Endothelial cell of umbilical vein (primary cell): ENCODE measurements around the gene NCAPG. TPM values are rescaled to one million over a fixed set of nuclear protein-coding genes. Genes with fewer than 3 reads are reported as not detected.

Source experiments
- BruUV-seq: library from RNA; stranded (reverse); fragments of 400-500 nt; replicated peaks from 2 replicates; lab custom pipeline; 2021; lab: Mats Ljungman, UMichigan
- CTCF ChIA-PET: fragments of 300-600, 350-600 bp; sonication (Branson Sonifier 250); formaldehyde crosslinking; loops from one replicate; lab custom pipeline; 2021; ENCODE audit warnings: antibody characterized with exemption, inconsistent platforms; lab: Charles Lee
- POLR2A ChIA-PET: fragments of 300-600, 350-600 bp; sonication (Branson Sonifier 250); formaldehyde crosslinking; loops from one replicate; lab custom pipeline; 2021; ENCODE audit warnings: antibody characterized with exemption, inconsistent platforms; lab: Charles Lee
- DNase-seq: peaks from one replicate; pipeline ENCODE4 v3.0.0-alpha.2; 2011; ENCODE audit warnings: low read depth, low spot score
- FAIRE-seq: peaks from 2 replicates; lab custom pipeline; 2011; peaks lifted over from hg19 to GRCh38; lab: Jason Lieb, UNC
- H2AFZ ChIP-seq: 2 replicates; pipeline ENCODE4 v1.6.0; 2012; ENCODE audit warnings: low read depth, low read length, control low read depth, inconsistent platforms
- H3K27ac ChIP-seq: 2 replicates; pipeline ENCODE4 v1.5.1; 2011; ENCODE audit warnings: low read depth, mild to moderate bottlenecking, control low read depth, low read length, moderate library complexity; ENCODE audit not compliant: insufficient read depth
- H3K27me3 ChIP-seq, 2 experiments: 2 replicates each; pipeline versions ENCODE4 v1.6.0 to v1.6.1; 2011; ENCODE audit warnings: low read length in 2 of 2, mixed read lengths in 1 of 2; ENCODE audit not compliant: control insufficient read depth in 2 of 2, insufficient read depth in 2 of 2
- H3K36me3 ChIP-seq, 2 experiments: 2 replicates in 1 of 2; 3 replicates in 1 of 2; pipeline ENCODE4 v1.5.1; 2011; ENCODE audit warnings: low read length in 2 of 2, mild to moderate bottlenecking in 1 of 2, moderate library complexity in 1 of 2; ENCODE audit not compliant: control insufficient read depth in 2 of 2, insufficient read depth in 2 of 2; ENCODE audit errors: extremely low read depth in 1 of 2
- H3K4me1 ChIP-seq: 3 replicates; pipeline ENCODE4 v1.5.1; 2011; ENCODE audit warnings: mild to moderate bottlenecking, low read length; ENCODE audit not compliant: control insufficient read depth, insufficient read depth; ENCODE audit errors: extremely low read depth
- H3K4me2 ChIP-seq: 2 replicates; pipeline ENCODE4 v1.6.1; 2011; ENCODE audit warnings: low read length, control low read depth, mixed read lengths; ENCODE audit not compliant: insufficient read depth
- H3K4me3 ChIP-seq, 3 experiments: fragments of 200-600 bp in 1 of 3; sonication (generic), shearing (Covaris generic) in 1 of 3; replicated peaks in 1 of 3; 2 replicates each; pipeline ENCODE4 v1.5.1; 2011 to 2016; ENCODE audit warnings: control low read depth in 3 of 3, low read length in 3 of 3, mild to moderate bottlenecking in 2 of 3, inconsistent platforms in 1 of 3, low read depth in 1 of 3, moderate library complexity in 1 of 3; ENCODE audit not compliant: insufficient read depth in 1 of 3
- H3K79me2 ChIP-seq: 2 replicates; pipeline ENCODE4 v1.6.0; 2012; ENCODE audit warnings: low read length, inconsistent platforms; ENCODE audit not compliant: control insufficient read depth, insufficient read depth
- H3K9ac ChIP-seq: replicated peaks from 2 replicates; pipeline ENCODE3; 2011; ENCODE audit warnings: low read length, control low read depth; ENCODE audit not compliant: insufficient read depth; ENCODE audit errors: extremely low read depth
- H3K9me1 ChIP-seq: replicated peaks from 3 replicates; pipeline ENCODE4 v1.6.0; 2011; ENCODE audit warnings: mild to moderate bottlenecking, low read length; ENCODE audit not compliant: control insufficient read depth, insufficient read depth; ENCODE audit errors: extremely low read depth
- H3K9me3 ChIP-seq: replicated peaks from 2 replicates; pipeline ENCODE4 v1.5.1; 2012; ENCODE audit warnings: low read length, inconsistent platforms; ENCODE audit not compliant: control insufficient read depth, insufficient read depth
- H4K20me1 ChIP-seq: replicated peaks from 2 replicates; pipeline ENCODE3; 2011; ENCODE audit warnings: mild to moderate bottlenecking, low read length; ENCODE audit not compliant: control insufficient read depth, insufficient read depth; ENCODE audit errors: extremely low read depth
- EZH2 ChIP-seq: IDR thresholded peaks from 2 replicates; pipeline ENCODE4 v1.6.1; 2012; ENCODE audit warnings: borderline replicate concordance, low read depth, mild to moderate bottlenecking, moderate library complexity, low read length, inconsistent platforms; ENCODE audit not compliant: severe bottlenecking
- FOS ChIP-seq: IDR thresholded peaks from 2 replicates; pipeline ENCODE4 v1.6.1; 2011; ENCODE audit warnings: mild to moderate bottlenecking, low read length, moderate library complexity, borderline replicate concordance; ENCODE audit not compliant: insufficient read depth
- GATA2 ChIP-seq: IDR thresholded peaks from 2 replicates; pipeline ENCODE4 v1.7.0; 2011; ENCODE audit warnings: low read depth, mild to moderate bottlenecking, moderate library complexity, mixed read lengths, low read length; ENCODE audit not compliant: insufficient read length, insufficient read depth
- JUN ChIP-seq: IDR thresholded peaks from 2 replicates; pipeline ENCODE4 v1.6.1; 2011; ENCODE audit warnings: borderline replicate concordance, low read depth; ENCODE audit not compliant: insufficient read length, insufficient read depth
- MYC ChIP-seq: IDR thresholded peaks from one replicate; pipeline ENCODE4 v1.6.1; 2011; ENCODE audit warnings: mild to moderate bottlenecking, low read depth, low read length
- POLR2A ChIP-seq: IDR thresholded peaks from 2 replicates; pipeline ENCODE4 v1.6.1; 2012; ENCODE audit warnings: low read depth, mild to moderate bottlenecking, control low read depth, low read length
- POLR2AphosphoS5 ChIP-seq: IDR thresholded peaks from 2 replicates; pipeline ENCODE4 v1.6.1; 2012; ENCODE audit warnings: low read depth, mild to moderate bottlenecking, control low read depth, low read length, moderate library complexity; ENCODE audit not compliant: insufficient read depth
- dilution Hi-C: fragments of 300-500 bp; cut with MboI; formaldehyde crosslinking; loops from one replicate; pipeline ENCODE4 v1.15.0; 2019; ENCODE audit warnings: low sequenced_read_pairs; ENCODE audit not compliant: extremely low pct_ligation_motif_present
- intact Hi-C: fragments of 100-400 bp; cut with micrococcal nuclease; formaldehyde crosslinking; loops from one replicate; pipeline ENCODE4 v1.10.0; 2022
- polyA plus RNA-seq, 4 experiments: library from polyadenylated mRNA; depleted of rRNA in 3 of 4; stranded (reverse) in 3 of 4; unstranded in 1 of 4; fragments of >200 nt; gene quantifications; 2 replicates each; pipeline versions ENCODE4 v1.2.1 to v1.2.3, GENCODE V29; 2011 to 2012; ENCODE audit warnings: missing spikeins in 1 of 4
- total RNA-seq: library from RNA; stranded (reverse); gene quantifications from 2 replicates; pipeline ENCODE4 v1.2.3, GENCODE V29; 2021
- TF ChIP-seq, protein P1 (sequence below), 2 donors: IDR thresholded peaks; 1 replicate in 1 of 2; 2 replicates in 1 of 2; pipeline ENCODE4 v1.5.1; 2011; ENCODE audit warnings: low read length in 2 of 2, mild to moderate bottlenecking in 2 of 2, moderate library complexity in 2 of 2, control low read depth in 1 of 2, inconsistent platforms in 1 of 2, low read depth in 1 of 2; ENCODE audit not compliant: insufficient read depth in 1 of 2; ENCODE audit errors: extremely low read depth in 1 of 2
- TF ChIP-seq, protein P2 (sequence below): IDR thresholded peaks from 2 replicates; pipeline ENCODE4 v1.6.1; 2011; ENCODE audit not compliant: insufficient read depth, insufficient read length

Gene NCAPG
- total and polyA plus RNA-seq, 2 donors (not counting 3 experiments of a cell fraction or from before 2014, with no cell fraction given), result 11.6 to 66.4 TPM

DNA sequence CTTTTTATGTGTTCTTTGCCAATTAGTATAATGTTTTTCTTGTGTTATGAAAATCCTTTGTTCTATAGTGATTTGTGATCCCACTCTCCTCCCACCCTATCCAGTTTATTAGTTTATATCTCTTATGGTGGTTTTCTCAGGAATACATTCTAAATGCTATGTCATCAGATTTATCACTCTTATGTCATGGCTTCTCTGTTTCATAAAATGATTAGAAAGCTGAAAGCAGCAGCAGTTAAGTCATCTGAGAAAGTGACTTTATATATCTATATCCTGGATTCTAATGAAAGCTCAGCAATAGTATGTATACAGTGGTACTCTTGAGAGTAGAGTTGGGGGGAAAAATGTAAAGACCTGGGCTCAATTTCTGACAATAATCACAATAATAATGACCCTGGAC lies 41.2 kb downstream of the NCAPG start:
- no peak for DNase-seq
- Histone ChIP-seq H3K4me3 (no peak overlapping the region), H3K27ac (no peak overlapping the region), H3K9me3 (no peaks in the 10 kb centered on the region), H3K27me3 (no peaks in the 10 kb centered on the region), H4K20me1 (no peaks in the 10 kb centered on the region), H3K79me2 (no peaks in the 10 kb centered on the region), H3K4me1 (no peaks in the 10 kb centered on the region), H3K36me3 (no peaks in the 10 kb centered on the region), H3K9me1 (peaks cover 2% of the 10 kb centered on the region), H3K4me2 (no peak overlapping the region), H2AFZ (no peak overlapping the region), H3K9ac (no peak overlapping the region)
- TF ChIP-seq, protein P1, sequence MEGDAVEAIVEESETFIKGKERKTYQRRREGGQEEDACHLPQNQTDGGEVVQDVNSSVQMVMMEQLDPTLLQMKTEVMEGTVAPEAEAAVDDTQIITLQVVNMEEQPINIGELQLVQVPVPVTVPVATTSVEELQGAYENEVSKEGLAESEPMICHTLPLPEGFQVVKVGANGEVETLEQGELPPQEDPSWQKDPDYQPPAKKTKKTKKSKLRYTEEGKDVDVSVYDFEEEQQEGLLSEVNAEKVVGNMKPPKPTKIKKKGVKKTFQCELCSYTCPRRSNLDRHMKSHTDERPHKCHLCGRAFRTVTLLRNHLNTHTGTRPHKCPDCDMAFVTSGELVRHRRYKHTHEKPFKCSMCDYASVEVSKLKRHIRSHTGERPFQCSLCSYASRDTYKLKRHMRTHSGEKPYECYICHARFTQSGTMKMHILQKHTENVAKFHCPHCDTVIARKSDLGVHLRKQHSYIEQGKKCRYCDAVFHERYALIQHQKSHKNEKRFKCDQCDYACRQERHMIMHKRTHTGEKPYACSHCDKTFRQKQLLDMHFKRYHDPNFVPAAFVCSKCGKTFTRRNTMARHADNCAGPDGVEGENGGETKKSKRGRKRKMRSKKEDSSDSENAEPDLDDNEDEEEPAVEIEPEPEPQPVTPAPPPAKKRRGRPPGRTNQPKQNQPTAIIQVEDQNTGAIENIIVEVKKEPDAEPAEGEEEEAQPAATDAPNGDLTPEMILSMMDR (IDR thresholded peaks at IDR 0.05; ENCODE audit: extremely low read depth in 1 of 2, insufficient read depth in 1 of 2, low read depth in 1 of 2, low read length in 2 of 2), result no peak
- TF ChIP-seq EZH2 (no peak), POLR2AphosphoS5 (no peak), GATA2 (no peak), FOS (no peak), MYC (no peak), JUN (no peak), POLR2A (no peak)
- TF ChIP-seq, protein P2, sequence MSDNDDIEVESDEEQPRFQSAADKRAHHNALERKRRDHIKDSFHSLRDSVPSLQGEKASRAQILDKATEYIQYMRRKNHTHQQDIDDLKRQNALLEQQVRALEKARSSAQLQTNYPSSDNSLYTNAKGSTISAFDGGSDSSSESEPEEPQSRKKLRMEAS, result no peak
- POLR2A ChIA-PET, result no interaction called here
- CTCF ChIA-PET, result interaction anchor here (1.2 kb wide), 1 partner anchor 9 kb away, joined by 3 read pairs; no protein-coding TSS in a partner anchor
- no TSS peak for BruUV-seq
- FAIRE-seq, result no peak
- intact Hi-C loops (no loop called here), dilution Hi-C loops (no loop called here)
